Fibroblast of the aortic adventitia (primary cell): ENCODE measurements around the gene PMM1. TPM values are rescaled to one million over a fixed set of nuclear protein-coding genes. Genes with fewer than 3 reads are reported as not detected.
"Not testable (repeated sequence)": the region's sequence is repeated elsewhere in the genome, so short reads cannot be mapped to it uniquely, and the experiment has no call there.

Experiments
- DNase-seq: peaks from one replicate; pipeline ENCODE4 v3.0.0-alpha.2; 2010; ENCODE audit warnings: low read depth
- H3K4me3 ChIP-seq: 2 replicates; pipeline ENCODE4 v1.5.1; 2011; ENCODE audit warnings: low read depth, mild to moderate bottlenecking, control low read depth, low read length, moderate library complexity
- total RNA-seq: library from RNA; depleted of rRNA; stranded (reverse); fragments of >200 nt; gene quantifications from 2 replicates; pipeline ENCODE4 v1.2.3, GENCODE V29; 2012; ENCODE audit warnings: low replicate concordance
- TF ChIP-seq, protein P1 (sequence below): IDR thresholded peaks from 2 replicates; pipeline ENCODE4 v1.5.1; 2011; ENCODE audit warnings: mild to moderate bottlenecking, low read length, control low read depth, inconsistent platforms; ENCODE audit not compliant: insufficient read depth

Gene PMM1
- 29.0 and 37.9 TPM in 2 replicates for total RNA-seq

DNA sequence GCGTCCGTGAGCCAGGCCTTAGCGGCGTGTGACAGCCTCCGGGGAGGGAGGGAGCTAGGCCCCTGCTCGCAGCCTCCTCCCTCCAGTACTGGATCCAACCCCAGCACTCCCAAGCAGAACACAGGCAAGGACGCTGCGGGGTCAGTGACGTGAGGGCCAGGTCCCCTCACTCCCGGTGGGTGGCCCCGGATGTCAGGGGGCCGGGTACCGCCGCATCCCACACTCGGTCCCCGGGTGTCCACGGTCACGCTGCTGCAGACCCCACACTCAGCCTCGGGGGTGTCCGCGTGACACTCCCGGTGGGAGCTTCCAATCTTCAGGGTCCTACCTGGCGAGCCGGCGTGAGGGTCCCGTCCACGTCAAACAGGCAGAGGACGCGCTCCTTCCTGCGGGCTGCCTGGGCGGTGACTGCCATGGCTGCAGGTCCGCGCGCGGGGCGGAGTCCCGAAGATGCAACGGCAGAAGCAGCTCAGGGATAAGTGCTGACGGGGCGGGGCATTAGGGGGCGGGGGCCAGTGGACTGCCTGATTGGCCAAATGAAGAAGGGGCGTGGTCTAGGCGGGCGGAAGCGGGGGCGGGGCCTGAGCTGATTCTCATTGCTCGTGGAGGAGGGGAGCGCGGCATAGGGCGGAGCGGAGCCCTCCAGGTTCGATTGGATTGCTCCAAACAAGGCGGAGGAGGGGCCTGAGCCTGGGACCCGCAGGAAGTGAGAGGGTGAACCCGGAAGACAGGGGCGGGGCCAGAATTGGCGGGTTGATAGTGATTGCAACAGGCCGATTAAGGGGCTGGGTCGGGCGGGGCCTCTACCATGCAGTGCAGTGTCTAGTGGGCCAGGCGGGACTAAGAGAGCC lies at the start of gene PMM1:
Gene PMM1, minus strand, starts transcription at position 450 of the 851 bp plus-strand sequence. Its CDS starts 35 bp downstream, at position 415.
- TF ChIP-seq, protein P1, sequence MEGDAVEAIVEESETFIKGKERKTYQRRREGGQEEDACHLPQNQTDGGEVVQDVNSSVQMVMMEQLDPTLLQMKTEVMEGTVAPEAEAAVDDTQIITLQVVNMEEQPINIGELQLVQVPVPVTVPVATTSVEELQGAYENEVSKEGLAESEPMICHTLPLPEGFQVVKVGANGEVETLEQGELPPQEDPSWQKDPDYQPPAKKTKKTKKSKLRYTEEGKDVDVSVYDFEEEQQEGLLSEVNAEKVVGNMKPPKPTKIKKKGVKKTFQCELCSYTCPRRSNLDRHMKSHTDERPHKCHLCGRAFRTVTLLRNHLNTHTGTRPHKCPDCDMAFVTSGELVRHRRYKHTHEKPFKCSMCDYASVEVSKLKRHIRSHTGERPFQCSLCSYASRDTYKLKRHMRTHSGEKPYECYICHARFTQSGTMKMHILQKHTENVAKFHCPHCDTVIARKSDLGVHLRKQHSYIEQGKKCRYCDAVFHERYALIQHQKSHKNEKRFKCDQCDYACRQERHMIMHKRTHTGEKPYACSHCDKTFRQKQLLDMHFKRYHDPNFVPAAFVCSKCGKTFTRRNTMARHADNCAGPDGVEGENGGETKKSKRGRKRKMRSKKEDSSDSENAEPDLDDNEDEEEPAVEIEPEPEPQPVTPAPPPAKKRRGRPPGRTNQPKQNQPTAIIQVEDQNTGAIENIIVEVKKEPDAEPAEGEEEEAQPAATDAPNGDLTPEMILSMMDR: no peak
- peak within 1 kb of the TSS; percentile 93 for H3K4me3 ChIP-seq
- DNase-seq: peak; percentile 99

DNA sequence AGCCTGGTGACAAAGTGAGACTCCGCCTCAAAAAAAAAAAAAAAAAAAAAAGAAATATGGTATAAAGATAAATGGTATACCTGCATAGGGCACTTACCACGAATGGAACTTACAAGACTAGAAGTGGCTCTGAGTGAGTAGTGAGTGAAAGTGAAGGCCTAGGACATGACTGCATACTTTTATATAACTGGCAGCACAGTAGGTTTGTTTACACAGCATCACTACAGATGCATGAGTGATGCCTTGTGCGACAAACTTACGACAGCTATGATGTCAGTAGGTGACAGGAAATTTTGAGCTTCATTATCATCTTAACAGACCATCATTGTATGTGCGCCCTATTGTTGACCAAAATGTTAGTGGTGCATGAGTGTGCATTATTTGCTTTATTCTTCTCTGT lies 49.1 kb upstream of the PMM1 start:
- no peak overlapping the region for H3K4me3 ChIP-seq
- TF ChIP-seq, protein P1: no peak
- DNase-seq: no peak

DNA sequence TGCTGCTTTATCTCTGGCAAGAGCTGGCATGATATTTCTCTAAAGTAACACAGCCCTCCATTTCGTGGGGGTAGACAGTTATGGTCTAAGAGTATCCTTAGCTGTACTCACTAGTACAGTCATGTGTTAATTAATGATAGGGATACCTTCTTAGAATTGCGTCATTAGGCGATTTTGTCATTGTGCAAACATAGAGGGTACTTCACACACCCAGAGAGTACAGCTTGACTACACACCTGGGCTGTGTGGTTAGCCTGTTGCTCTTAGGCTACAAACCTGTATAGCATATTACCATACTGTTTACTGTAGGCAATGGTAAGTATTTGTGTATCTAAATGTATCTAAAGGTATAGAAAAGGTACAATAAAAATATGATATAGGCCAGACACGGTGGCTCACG lies 48.5 kb upstream of the PMM1 start:
- H3K4me3 ChIP-seq: no peak overlapping the region
- no peak for DNase-seq
- TF ChIP-seq, protein P1: no peak

DNA sequence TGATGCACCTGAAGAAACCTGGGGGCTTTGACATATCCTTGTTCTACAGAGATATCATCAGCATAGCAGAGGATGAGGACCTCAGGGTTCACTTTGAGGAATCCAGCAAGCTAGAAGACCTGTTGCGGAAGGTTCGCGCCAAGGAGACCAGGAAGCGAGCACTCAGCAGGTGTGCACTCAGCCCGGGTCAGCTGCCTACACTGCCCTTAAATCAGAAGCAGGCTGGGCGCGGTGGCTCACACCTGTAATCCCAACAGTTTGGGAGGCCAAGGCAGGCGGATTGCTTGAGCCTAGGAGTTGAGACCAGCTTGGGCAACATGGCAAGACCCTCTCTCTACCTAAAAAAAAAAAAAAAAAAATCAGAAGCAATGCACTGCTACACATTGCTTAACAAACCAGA lies 48.0 kb upstream of the PMM1 start:
- DNase-seq, H3K4me3 ChIP-seq: not testable (repeated sequence)

DNA sequence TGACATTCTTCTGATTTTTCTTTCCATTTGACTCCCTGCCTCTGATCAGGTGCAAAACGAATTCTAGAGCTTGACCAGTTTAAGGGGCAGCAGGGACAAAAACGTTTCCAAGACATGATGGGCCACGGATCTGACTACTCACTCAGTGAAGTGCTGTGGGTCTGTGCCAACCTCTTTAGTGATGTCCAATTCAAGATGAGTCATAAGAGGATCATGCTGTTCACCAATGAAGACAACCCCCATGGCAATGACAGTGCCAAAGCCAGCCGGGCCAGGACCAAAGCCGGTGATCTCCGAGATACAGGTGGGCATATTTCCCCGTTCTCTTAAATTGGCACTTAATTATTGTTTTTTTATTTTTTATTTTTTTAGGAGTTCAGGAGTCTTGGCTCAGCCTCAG lies 46.8 kb upstream of the PMM1 start:
- DNase-seq: peak; percentile 34
- H3K4me3 ChIP-seq: no peak overlapping the region
- TF ChIP-seq, protein P1: no peak

DNA sequence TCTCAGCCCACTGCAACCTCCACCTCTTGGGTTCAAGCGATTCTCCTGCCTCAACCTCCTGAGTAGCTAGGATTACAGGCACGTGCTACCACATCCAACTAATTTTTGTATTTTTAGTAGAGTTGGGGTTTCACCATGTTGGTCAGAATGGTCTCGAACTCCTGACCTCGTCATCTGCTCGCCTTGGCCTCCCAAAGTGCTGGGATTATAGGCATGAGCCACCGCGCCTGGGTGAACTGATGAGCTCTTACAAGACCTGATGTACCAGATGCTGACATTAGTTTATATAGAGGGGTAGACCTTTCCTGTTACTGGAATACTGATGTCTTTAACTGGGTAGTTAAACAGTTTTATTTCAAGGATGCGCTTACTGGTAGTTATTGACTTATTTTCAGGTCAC lies 45.0 kb upstream of the PMM1 start:
- DNase-seq, H3K4me3 ChIP-seq: not testable (repeated sequence)

DNA sequence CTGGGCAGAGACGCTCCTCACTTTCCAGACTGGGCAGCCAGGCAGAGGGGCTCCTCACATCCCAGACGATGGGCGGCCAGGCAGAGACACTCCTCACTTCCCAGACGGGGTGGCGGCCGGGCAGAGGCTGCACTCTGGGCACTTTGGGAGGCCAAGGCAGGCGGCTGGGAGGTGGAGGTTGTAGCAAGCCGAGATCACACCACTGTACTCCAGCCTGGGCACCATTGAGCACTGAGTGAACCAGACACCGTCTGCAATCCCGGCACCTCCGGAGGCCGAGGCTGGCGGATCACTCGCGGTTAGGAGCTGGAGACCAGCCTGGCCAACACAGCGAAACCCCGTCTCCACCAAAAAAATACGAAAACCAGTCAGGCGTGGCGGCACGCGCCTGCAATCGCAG lies 42.0 kb upstream of the PMM1 start:
- H3K4me3 ChIP-seq, DNase-seq: not testable (repeated sequence)

DNA sequence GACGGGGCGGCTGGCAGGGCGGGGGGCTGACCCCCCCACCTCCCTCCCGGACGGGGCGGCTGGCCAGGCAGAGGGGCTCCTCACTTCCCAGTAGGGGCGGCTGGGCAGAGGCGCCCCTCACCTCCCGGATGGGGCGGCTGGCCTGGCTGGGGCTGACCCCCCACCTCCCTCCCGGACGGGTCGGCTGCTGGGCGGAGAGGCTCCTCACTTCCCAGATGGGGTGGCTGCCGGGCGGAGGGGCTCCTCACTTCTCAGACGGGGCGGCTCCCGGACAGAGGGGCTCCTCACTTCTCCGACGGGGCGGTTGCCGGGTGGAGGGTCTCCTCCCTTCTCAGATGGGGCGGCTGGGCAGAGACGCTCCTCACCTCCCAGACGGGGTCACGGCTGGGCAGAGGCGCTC lies 41.5 kb upstream of the PMM1 start:
- not testable (repeated sequence) for DNase-seq, H3K4me3 ChIP-seq

DNA sequence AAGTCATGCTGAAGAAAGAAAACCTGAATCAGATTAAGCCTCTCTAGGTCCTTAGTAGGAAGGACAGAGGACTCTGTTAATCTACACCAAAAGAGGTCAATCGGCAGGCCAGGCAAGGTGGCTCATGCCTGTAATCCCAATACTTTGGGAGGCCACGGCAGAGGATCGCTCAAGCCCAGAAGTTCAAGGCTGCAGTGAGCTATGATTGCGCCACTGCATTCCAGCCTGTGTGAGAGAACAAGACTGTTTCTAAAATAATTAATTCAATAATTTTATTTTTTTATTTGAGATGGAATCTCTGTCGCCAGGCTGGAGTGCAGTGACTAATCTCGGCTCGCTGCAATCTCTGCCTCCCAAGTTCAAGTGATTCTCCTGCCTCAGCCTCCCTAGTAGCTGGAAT lies 35.9 kb upstream of the PMM1 start:
- no peak for DNase-seq
- TF ChIP-seq, protein P1: no peak
- H3K4me3 ChIP-seq: no peak overlapping the region
